ENCODE data around the gene PPP1R11.

Gene PPP1R11

DNA sequence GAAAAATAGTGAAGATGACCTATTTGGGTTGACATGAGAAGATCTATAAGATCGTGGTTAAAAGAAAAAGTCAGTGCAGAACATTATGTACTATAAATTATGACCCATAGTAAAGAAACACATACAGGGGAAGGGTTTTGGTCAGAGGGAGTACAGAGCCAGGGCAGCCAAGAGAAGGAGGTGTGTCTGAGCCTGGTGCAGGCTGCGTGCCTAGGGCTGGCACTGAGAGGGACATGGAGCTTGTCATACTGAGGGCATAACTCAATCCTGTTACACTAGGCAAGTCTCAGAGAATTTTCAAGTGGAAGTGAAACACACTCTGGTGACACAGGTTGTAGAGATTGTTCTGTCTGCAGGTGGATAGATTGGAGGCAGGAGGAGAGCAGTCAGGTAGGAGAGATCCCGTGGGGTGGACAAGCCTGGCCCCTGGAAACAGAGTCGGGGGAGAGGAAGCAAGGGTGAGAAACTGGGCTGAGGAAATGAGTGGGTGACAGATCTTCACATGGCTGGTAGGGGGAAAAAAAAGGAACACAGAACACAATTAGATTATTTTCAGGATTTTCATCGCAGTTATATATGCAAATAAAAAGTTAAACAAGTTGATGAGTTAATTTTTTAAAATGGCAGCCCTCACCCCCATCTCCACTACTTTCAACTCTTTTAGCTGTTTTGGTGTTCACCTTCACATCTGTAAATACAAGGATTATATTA is 27.1 kb downstream of the PPP1R11 start:
- H2BK120ac ChIP-seq (ENCODE audit: low read depth, low read length): no peak overlapping the region
- H3K4ac ChIP-seq (ENCODE audit: low read depth, low read length): no peak overlapping the region
- peaks cover 6% of the 10 kb centered on the region for H3K27me3 ChIP-seq (ENCODE audit: insufficient read depth, low read length, poor library complexity)
- H2BK5ac ChIP-seq (ENCODE audit: low read length): no peak overlapping the region
- no peaks in the 10 kb centered on the region for H3K79me2 ChIP-seq (ENCODE audit: control insufficient read depth, insufficient read depth, low read length)
- no peak overlapping the region for H3K18ac ChIP-seq (ENCODE audit: low read length)
- no peak overlapping the region for H3K27ac ChIP-seq (ENCODE audit: low read depth, low read length)
- no peak overlapping the region for H3K4me2 ChIP-seq (ENCODE audit: low read length)
- no peak for DNase-seq
- no peaks in the 10 kb centered on the region for H3K4me1 ChIP-seq (ENCODE audit: control insufficient read depth, low read depth, low read length)
- H3K79me1 ChIP-seq (ENCODE audit: low read length): no peaks in the 10 kb centered on the region
- H2BK15ac ChIP-seq (replicated peaks; ENCODE audit: low read depth): no peak overlapping the region
- H4K8ac ChIP-seq (ENCODE audit: low read depth, low read length): no peak overlapping the region
- no peak overlapping the region for H3K9ac ChIP-seq (ENCODE audit: low read length)
- H3K23ac ChIP-seq (ENCODE audit: low read length): no peak overlapping the region
- H4K5ac ChIP-seq (ENCODE audit: low read length): no peak overlapping the region
- no peaks in the 10 kb centered on the region for H3K36me3 ChIP-seq (ENCODE audit: control insufficient read depth, insufficient read depth, low read length)
- WGBS (ENCODE audit: extremely low coverage, insufficient coverage, low lambda C conversion rate): no CpG with 5 or more reads among the region's 5 CpGs
- H2AK5ac ChIP-seq (ENCODE audit: low read length): no peak overlapping the region
- no peak overlapping the region for H3K4me3 ChIP-seq (ENCODE audit: low read length)
- H3K56ac ChIP-seq (ENCODE audit: low read length): no peak overlapping the region

GRCh38 chr6:30096829-30097228 is 29.8 kb downstream of the PPP1R11 start:
- Histone ChIP-seq H3K18ac (ENCODE audit: low read length) (no peak overlapping the region), H2BK15ac (replicated peaks; ENCODE audit: low read depth) (no peak overlapping the region), H4K8ac (ENCODE audit: low read depth, low read length) (no peak overlapping the region), H3K79me2 (ENCODE audit: control insufficient read depth, insufficient read depth, low read length) (no peaks in the 10 kb centered on the region), H2AK5ac (ENCODE audit: low read length) (no peak overlapping the region), H3K56ac (ENCODE audit: low read length) (no peak overlapping the region), H3K36me3 (ENCODE audit: control insufficient read depth, insufficient read depth, low read length) (no peaks in the 10 kb centered on the region), H3K9ac (ENCODE audit: low read length) (no peak overlapping the region), H3K4me2 (ENCODE audit: low read length) (no peak overlapping the region), H3K4me1 (ENCODE audit: control insufficient read depth, low read depth, low read length) (no peaks in the 10 kb centered on the region), H4K5ac (ENCODE audit: low read length) (no peak overlapping the region), H3K79me1 (ENCODE audit: low read length) (no peaks in the 10 kb centered on the region), H3K27ac (ENCODE audit: low read depth, low read length) (no peak overlapping the region), H3K4ac (ENCODE audit: low read depth, low read length) (no peak overlapping the region), H2BK5ac (ENCODE audit: low read length) (no peak overlapping the region), H3K23ac (ENCODE audit: low read length) (no peak overlapping the region), H3K27me3 (ENCODE audit: insufficient read depth, low read length, poor library complexity) (peaks cover 30% of the 10 kb centered on the region), H3K4me3 (ENCODE audit: low read length) (no peak overlapping the region), H2BK120ac (ENCODE audit: low read depth, low read length) (no peak overlapping the region)
- no CpG with 5 or more reads among the region's 1 CpG for WGBS (ENCODE audit: extremely low coverage, insufficient coverage, low lambda C conversion rate)
- no peak for DNase-seq

- peaks cover 30% of the 10 kb centered on the region for H3K27me3 ChIP-seq (ENCODE audit: insufficient read depth, low read length, poor library complexity)
Observed at GRCh38 chr6:30097902-30098768, 31.1 kb downstream of the PPP1R11 start.

DNA sequence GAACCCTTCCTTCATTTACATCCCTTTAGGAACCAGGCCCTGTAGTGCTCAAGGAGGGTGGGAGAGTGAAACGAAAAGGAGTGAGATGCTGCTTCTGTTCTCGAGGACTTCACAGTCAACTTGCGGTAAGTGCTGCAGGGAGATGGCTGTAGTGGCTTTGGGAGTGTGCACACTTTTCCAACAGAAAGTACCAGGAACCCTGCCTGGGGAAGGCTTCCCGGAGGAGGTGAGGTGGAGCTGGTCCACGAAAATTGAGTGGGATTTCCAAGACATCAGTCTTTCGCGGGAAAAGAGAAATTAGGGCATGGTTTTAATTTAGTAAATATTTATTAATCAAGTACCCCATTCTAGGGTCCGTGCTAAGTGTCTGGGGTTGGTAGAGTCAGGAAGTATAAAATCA is 33.2 kb downstream of the PPP1R11 start:
- Histone ChIP-seq H3K4me2 (ENCODE audit: low read length) (no peak overlapping the region), H2BK15ac (replicated peaks; ENCODE audit: low read depth) (no peak overlapping the region), H3K27me3 (ENCODE audit: insufficient read depth, low read length, poor library complexity) (peaks cover 35% of the 10 kb centered on the region), H3K18ac (ENCODE audit: low read length) (no peak overlapping the region), H3K4me1 (ENCODE audit: control insufficient read depth, low read depth, low read length) (no peaks in the 10 kb centered on the region), H2BK120ac (ENCODE audit: low read depth, low read length) (no peak overlapping the region), H3K27ac (ENCODE audit: low read depth, low read length) (no peak overlapping the region), H4K5ac (ENCODE audit: low read length) (no peak overlapping the region), H3K9ac (ENCODE audit: low read length) (no peak overlapping the region), H3K23ac (ENCODE audit: low read length) (no peak overlapping the region), H3K36me3 (ENCODE audit: control insufficient read depth, insufficient read depth, low read length) (no peaks in the 10 kb centered on the region), H3K79me2 (ENCODE audit: control insufficient read depth, insufficient read depth, low read length) (no peaks in the 10 kb centered on the region), H3K4me3 (ENCODE audit: low read length) (no peak overlapping the region), H4K8ac (ENCODE audit: low read depth, low read length) (no peak overlapping the region), H2BK5ac (ENCODE audit: low read length) (no peak overlapping the region), H2AK5ac (ENCODE audit: low read length) (no peak overlapping the region), H3K4ac (ENCODE audit: low read depth, low read length) (no peak overlapping the region), H3K79me1 (ENCODE audit: low read length) (no peaks in the 10 kb centered on the region), H3K56ac (ENCODE audit: low read length) (no peak overlapping the region)
- WGBS (ENCODE audit: extremely low coverage, insufficient coverage, low lambda C conversion rate): no CpG with 5 or more reads among the region's 8 CpGs
- no peak for DNase-seq

More at GRCh38 chr6:30097902-30098768, 31.1 kb downstream of the PPP1R11 start:
- H3K79me2 ChIP-seq (ENCODE audit: control insufficient read depth, insufficient read depth, low read length): no peaks in the 10 kb centered on the region
- H2BK120ac ChIP-seq (ENCODE audit: low read depth, low read length): no peak overlapping the region
- WGBS (ENCODE audit: extremely low coverage, insufficient coverage, low lambda C conversion rate): no CpG with 5 or more reads among the region's 4 CpGs
- H3K27ac ChIP-seq (ENCODE audit: low read depth, low read length): no peak overlapping the region
- no peak overlapping the region for H3K4me3 ChIP-seq (ENCODE audit: low read length)
- H3K23ac ChIP-seq (ENCODE audit: low read length): no peak overlapping the region
- no peak overlapping the region for H4K8ac ChIP-seq (ENCODE audit: low read depth, low read length)
- no peak overlapping the region for H3K4ac ChIP-seq (ENCODE audit: low read depth, low read length)
- no peak overlapping the region for H3K4me2 ChIP-seq (ENCODE audit: low read length)
- H3K56ac ChIP-seq (ENCODE audit: low read length): no peak overlapping the region
- H2BK5ac ChIP-seq (ENCODE audit: low read length): no peak overlapping the region
- no peak overlapping the region for H3K9ac ChIP-seq (ENCODE audit: low read length)
- no peak overlapping the region for H2BK15ac ChIP-seq (replicated peaks; ENCODE audit: low read depth)
- H3K4me1 ChIP-seq (ENCODE audit: control insufficient read depth, low read depth, low read length): no peaks in the 10 kb centered on the region
- no peaks in the 10 kb centered on the region for H3K36me3 ChIP-seq (ENCODE audit: control insufficient read depth, insufficient read depth, low read length)
- no peaks in the 10 kb centered on the region for H3K79me1 ChIP-seq (ENCODE audit: low read length)
- no peak overlapping the region for H3K18ac ChIP-seq (ENCODE audit: low read length)
- DNase-seq: no peak
- no peak overlapping the region for H4K5ac ChIP-seq (ENCODE audit: low read length)
- H2AK5ac ChIP-seq (ENCODE audit: low read length): no peak overlapping the region

- Histone ChIP-seq H3K9ac (ENCODE audit: low read length) (no peak overlapping the region), H3K4ac (ENCODE audit: low read depth, low read length) (no peak overlapping the region), H3K23ac (ENCODE audit: low read length) (no peak overlapping the region), H4K8ac (ENCODE audit: low read depth, low read length) (no peak overlapping the region), H2BK120ac (ENCODE audit: low read depth, low read length) (no peak overlapping the region), H4K5ac (ENCODE audit: low read length) (no peak overlapping the region), H2BK15ac (replicated peaks; ENCODE audit: low read depth) (no peak overlapping the region), H3K4me2 (ENCODE audit: low read length) (no peak overlapping the region), H3K79me2 (ENCODE audit: control insufficient read depth, insufficient read depth, low read length) (no peaks in the 10 kb centered on the region), H3K4me3 (ENCODE audit: low read length) (no peak overlapping the region), H3K56ac (ENCODE audit: low read length) (no peak overlapping the region), H3K79me1 (ENCODE audit: low read length) (no peaks in the 10 kb centered on the region), H3K4me1 (ENCODE audit: control insufficient read depth, low read depth, low read length) (no peaks in the 10 kb centered on the region), H2BK5ac (ENCODE audit: low read length) (no peak overlapping the region), H3K18ac (ENCODE audit: low read length) (no peak overlapping the region), H3K27me3 (ENCODE audit: insufficient read depth, low read length, poor library complexity) (peaks cover 33% of the 10 kb centered on the region), H2AK5ac (ENCODE audit: low read length) (no peak overlapping the region), H3K27ac (ENCODE audit: low read depth, low read length) (no peak overlapping the region), H3K36me3 (ENCODE audit: control insufficient read depth, insufficient read depth, low read length) (no peaks in the 10 kb centered on the region)
- peak; percentile 29 for DNase-seq
- no CpG with 5 or more reads among the region's 47 CpGs for WGBS (ENCODE audit: extremely low coverage, insufficient coverage, low lambda C conversion rate)
Observed at GRCh38 chr6:30100585-30101443, 33.8 kb downstream of the PPP1R11 start.
